Immature natural killer cell (primary cell): ENCODE measurements around the gene GOLT1B. TPM values are rescaled to one million over a fixed set of nuclear protein-coding genes. Genes with fewer than 3 reads are reported as not detected.
A peak's percentile ranks its signal among the peaks of the same experiment; 100 is the strongest.

Experiments
- DNase-seq, 3 donors: peaks; one replicate each; pipeline ENCODE4 v3.0.0; 2022; ENCODE audit warnings: mixed read lengths in 1 of 3
- H3K27ac Mint-ChIP-seq, 6 donors: one replicate each; pipeline ENCODE4 v1.8.0; 2020; ENCODE audit warnings: mixed read lengths in 6 of 6, mild to moderate bottlenecking in 5 of 6, inconsistent platforms in 4 of 6, moderate library complexity in 3 of 6
- H3K27me3 Mint-ChIP-seq, 3 donors: one replicate each; pipeline ENCODE4 v1.8.0; 2020 to 2021; ENCODE audit warnings: low read depth in 3 of 3, mild to moderate bottlenecking in 3 of 3, mixed read lengths in 3 of 3, moderate library complexity in 3 of 3, inconsistent platforms in 1 of 3
- H3K36me3 Mint-ChIP-seq, 3 donors: one replicate each; pipeline ENCODE4 v1.8.0; 2020; ENCODE audit warnings: mixed read lengths in 3 of 3, inconsistent platforms in 2 of 3, mild to moderate bottlenecking in 2 of 3
- H3K4me1 Mint-ChIP-seq, 2 donors: one replicate each; pipeline ENCODE4 v1.8.0; 2020; ENCODE audit warnings: inconsistent platforms in 2 of 2, mild to moderate bottlenecking in 2 of 2, mixed read lengths in 2 of 2, moderate library complexity in 1 of 2
- H3K4me3 Mint-ChIP-seq, 5 donors: one replicate each; pipeline ENCODE4 v1.8.0; 2020; ENCODE audit warnings: mild to moderate bottlenecking in 5 of 5, mixed read lengths in 5 of 5, inconsistent platforms in 3 of 5, moderate library complexity in 3 of 5
- H3K9me3 Mint-ChIP-seq, 6 donors: one replicate each; pipeline ENCODE4 v1.8.0; 2020; ENCODE audit warnings: mild to moderate bottlenecking in 6 of 6, mixed read lengths in 6 of 6, inconsistent platforms in 4 of 6, moderate library complexity in 3 of 6
- polyA plus RNA-seq, 3 donors: library from polyadenylated mRNA; unstranded; fragments of 300-500 nt; fragmentation: Illumina TruSeq; gene quantifications; one replicate each; pipeline ENCODE4 v1.2.3, GENCODE V29; 2021

The GOLT1B gene
- polyA plus RNA-seq, 3 donors from 2014 or later, result 15.9 to 37.7 (median 28.9) TPM

DNA sequence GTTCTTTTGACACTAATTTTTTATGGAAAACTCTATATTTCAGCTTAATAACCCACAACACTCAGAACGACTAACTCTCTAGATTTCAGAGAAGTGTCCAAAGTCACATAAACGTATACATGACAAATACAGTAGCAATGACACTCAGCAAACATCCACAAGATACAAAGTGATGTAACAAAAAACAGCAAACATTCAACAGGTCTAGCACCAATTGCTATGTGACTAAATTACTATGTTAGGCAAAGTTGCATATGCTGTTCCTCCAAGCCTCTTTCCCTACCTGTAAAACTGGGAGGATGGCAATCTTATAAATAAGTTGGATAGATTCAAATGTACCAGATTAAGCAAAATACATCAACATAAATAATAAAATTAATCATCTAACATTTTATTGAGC lies 1.8 kb upstream of the GOLT1B start:
- H3K4me1 Mint-ChIP-seq, result peaks cover 30 to 39% of the 10 kb centered on the region in 2 donors

DNA sequence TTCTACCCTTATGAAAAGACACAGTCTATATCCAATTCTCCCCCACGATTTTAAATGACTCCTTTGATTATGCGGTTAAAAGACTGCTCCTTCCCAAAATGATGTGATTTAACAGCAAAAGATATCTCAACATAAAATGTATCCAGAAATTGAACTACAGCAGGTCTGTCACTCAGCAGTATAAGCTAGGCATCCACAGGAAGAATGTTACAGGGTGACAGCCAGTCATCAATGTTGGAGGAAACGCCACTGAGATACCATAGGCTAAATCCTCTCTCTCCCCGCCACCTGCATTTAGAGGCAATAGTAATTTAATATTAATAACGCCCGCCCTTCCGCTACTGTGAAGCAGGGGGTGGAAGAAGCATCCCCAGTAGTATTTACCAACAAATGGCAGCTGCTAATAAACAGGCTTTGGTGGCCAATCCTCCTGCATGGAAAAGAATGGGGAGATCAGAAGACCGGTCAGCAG lies 767 bp upstream of the GOLT1B start:
- H3K27ac Mint-ChIP-seq, result no peak overlapping the region
- no peak overlapping the region for H3K4me3 Mint-ChIP-seq
- H3K4me1 Mint-ChIP-seq, result peaks cover 30 to 39% of the 10 kb centered on the region in 2 donors
- H3K27me3 Mint-ChIP-seq, result peaks cover 0 to 1% (median 0%) of the 10 kb centered on the region in 3 donors
- H3K36me3 Mint-ChIP-seq, result peaks cover 1 to 14% (median 8%) of the 10 kb centered on the region in 3 donors
- no peak for DNase-seq
- H3K9me3 Mint-ChIP-seq, result no peaks in the 10 kb centered on the region

More for the DNA sequence above, 1.8 kb upstream of the GOLT1B start:
- DNase-seq, result no peak
- Mint-ChIP-seq H3K27me3 (peaks cover 0 to 1% (median 0%) of the 10 kb centered on the region in 3 donors), H3K36me3 (peaks cover 7 to 22% (median 11%) of the 10 kb centered on the region in 3 donors), H3K9me3 (no peaks in the 10 kb centered on the region), H3K4me3 (peak overlapping the region in 1 of 5 donors; percentile 23), H3K27ac (peak overlapping the region in 1 of 6 donors; percentile 34)

DNA sequence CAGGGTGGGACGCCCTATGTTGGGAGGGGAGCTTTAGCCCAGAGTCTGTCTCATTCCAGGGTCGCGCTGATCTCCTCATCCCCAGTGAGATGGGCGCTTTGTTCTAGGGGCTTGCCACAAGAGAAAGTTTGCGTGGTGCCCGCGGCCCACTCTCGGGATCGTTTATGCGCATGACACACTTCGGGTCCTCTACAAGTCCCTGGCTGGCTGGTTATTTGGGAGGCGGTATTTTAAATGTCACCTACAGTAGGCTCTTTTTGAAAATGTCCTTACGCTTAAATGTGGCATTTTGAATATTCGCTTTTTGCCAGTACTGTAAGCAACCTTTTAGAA lies 541 bp downstream of the GOLT1B start:
- DNase-seq, result no peak
- Mint-ChIP-seq H3K36me3 (peaks cover 0 to 8% (median 7%) of the 10 kb centered on the region in 3 donors), H3K27me3 (peaks cover 0 to 1% (median 0%) of the 10 kb centered on the region in 3 donors), H3K4me1 (peaks cover 30 to 44% of the 10 kb centered on the region in 2 donors), H3K9me3 (no peaks in the 10 kb centered on the region), H3K27ac (no peak overlapping the region), H3K4me3 (no peak overlapping the region)

DNA sequence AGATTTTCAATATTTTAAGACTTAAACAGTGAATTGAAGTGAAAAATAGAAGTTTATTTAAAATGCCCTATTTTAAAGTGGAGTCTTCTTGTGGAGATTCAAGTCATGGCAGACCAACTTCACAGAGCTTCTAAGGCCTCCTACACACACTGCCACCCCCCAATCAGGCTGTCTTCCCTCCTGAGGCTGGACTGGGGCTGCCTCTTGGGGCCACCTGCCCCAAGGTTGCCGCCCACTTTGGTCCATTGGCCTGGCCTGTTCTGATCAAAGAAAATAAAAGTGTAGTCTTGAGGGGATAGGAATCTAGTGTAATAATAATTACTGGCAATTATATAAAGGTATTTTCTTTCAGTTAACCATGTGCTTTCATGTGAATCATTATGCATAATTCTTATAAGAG lies 1.3 kb downstream of the GOLT1B start:
- Mint-ChIP-seq H3K27ac (peak overlapping the region in 1 of 6 donors; percentile 42), H3K4me3 (no peak overlapping the region), H3K4me1 (peaks cover 30 to 44% of the 10 kb centered on the region in 2 donors), H3K36me3 (peaks cover 1 to 4% (median 1%) of the 10 kb centered on the region in 3 donors), H3K9me3 (no peaks in the 10 kb centered on the region), H3K27me3 (peaks cover 0 to 1% (median 0%) of the 10 kb centered on the region in 3 donors)
- DNase-seq, result no peak

DNA sequence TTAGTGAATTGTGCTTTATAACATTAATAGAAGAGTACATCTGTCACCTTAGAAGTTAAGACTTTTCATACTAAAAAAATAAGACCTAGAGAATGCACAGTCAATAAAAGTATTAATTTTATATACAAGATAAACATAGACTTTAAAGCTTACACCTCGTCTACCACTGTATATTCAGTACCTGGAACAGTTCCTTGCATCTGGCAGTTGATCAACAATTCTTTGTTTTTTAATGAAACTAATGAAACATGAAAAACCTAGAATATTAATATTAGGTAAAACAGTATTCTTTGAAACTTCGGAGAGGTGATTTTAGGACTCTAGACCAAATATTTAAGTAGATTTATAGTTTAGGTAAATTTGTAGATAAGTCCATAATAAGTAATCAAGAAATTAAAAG lies 4.3 kb downstream of the GOLT1B start:
- Mint-ChIP-seq H3K4me1 (peaks cover 37 to 71% of the 10 kb centered on the region in 2 donors), H3K27me3 (peaks cover 0 to 1% (median 0%) of the 10 kb centered on the region in 3 donors), H3K9me3 (no peaks in the 10 kb centered on the region), H3K36me3 (peaks cover 10 to 20% (median 16%) of the 10 kb centered on the region in 3 donors), H3K4me3 (no peak overlapping the region), H3K27ac (no peak overlapping the region)
- DNase-seq, result no peak

DNA sequence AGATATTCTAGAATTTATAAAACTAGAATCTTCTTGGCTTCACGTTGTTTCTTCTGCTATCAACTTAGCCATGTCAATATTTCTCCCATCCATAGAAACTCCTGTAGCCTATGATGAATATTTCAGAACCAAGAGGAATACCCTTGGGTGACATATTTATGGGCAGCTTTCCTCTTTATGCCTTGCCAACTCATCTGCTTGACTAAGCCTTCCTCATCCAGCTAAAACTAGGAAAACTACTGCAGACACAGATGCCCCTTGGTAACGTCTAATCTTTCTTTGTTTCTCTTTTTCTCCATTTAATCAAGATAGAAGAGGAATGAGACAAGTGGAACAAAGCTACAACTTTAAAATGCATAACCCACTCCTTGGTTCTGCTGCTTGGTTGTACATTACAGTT lies 6.3 kb downstream of the GOLT1B start:
- H3K27ac Mint-ChIP-seq, result no peak overlapping the region
- no peak overlapping the region for H3K4me3 Mint-ChIP-seq
- no peak for DNase-seq
- peaks cover 14 to 24% (median 20%) of the 10 kb centered on the region in 3 donors for H3K36me3 Mint-ChIP-seq
- H3K27me3 Mint-ChIP-seq, result peaks cover 0 to 2% (median 0%) of the 10 kb centered on the region in 3 donors
- peaks cover 28 to 63% of the 10 kb centered on the region in 2 donors for H3K4me1 Mint-ChIP-seq
- H3K9me3 Mint-ChIP-seq, result no peaks in the 10 kb centered on the region

DNA sequence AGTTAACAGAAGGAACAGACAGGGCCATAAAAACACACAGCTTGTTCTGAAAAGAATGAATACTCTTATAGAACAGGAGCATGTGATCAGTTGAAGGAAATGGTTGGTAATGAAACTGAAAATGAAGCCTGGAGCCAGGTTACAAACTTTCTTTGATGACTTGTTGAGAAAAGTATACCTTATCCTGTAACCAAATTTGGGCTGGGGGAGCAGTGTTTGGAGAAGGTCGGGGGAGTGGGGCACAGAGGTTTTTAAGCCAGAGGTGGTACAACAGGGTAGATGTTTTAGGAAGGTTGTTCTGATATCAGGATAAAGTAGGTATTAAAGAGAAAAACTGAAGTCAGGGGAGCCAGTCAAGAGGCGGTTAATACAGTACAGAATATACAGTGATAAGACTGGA lies 8.2 kb downstream of the GOLT1B start:
- H3K9me3 Mint-ChIP-seq, result no peaks in the 10 kb centered on the region
- H3K27ac Mint-ChIP-seq, result peak overlapping the region; percentile 78 to 88 (median 82)
- H3K4me3 Mint-ChIP-seq, result peak overlapping the region; percentile 25 to 66 (median 31)
- DNase-seq, result peak in 2 of 3 donors; percentile 15 to 16
- H3K27me3 Mint-ChIP-seq, result peaks cover 0 to 2% (median 0%) of the 10 kb centered on the region in 3 donors
- H3K4me1 Mint-ChIP-seq, result peaks cover 13 to 44% of the 10 kb centered on the region in 2 donors
- H3K36me3 Mint-ChIP-seq, result peaks cover 14 to 28% (median 23%) of the 10 kb centered on the region in 3 donors

DNA sequence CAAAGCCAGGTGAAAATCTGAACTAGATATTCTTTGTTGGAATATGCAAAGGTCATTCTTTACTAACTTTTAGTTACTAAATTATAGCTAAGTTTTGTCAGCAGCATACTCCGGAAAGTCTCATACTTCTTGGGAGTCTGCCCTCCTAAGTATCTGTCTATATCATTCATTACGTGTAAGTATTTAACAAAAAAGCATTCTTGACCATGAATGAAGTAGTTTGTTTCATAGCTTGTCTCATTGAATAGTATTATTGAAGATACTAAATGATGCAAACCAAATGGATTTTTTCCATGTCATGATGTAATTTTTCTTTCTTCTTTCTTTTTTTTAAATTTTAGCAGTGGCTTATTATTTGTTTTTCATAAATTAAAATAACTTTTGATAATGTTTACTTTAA lies 14.7 kb downstream of the GOLT1B start:
- H3K4me3 Mint-ChIP-seq, result no peak overlapping the region
- DNase-seq, result no peak
- no peaks in the 10 kb centered on the region for H3K4me1 Mint-ChIP-seq
- H3K36me3 Mint-ChIP-seq, result peaks cover 7 to 25% (median 7%) of the 10 kb centered on the region in 3 donors
- H3K27ac Mint-ChIP-seq, result no peak overlapping the region
- peaks cover 0 to 2% (median 0%) of the 10 kb centered on the region in 3 donors for H3K27me3 Mint-ChIP-seq
- H3K9me3 Mint-ChIP-seq, result no peaks in the 10 kb centered on the region

DNA sequence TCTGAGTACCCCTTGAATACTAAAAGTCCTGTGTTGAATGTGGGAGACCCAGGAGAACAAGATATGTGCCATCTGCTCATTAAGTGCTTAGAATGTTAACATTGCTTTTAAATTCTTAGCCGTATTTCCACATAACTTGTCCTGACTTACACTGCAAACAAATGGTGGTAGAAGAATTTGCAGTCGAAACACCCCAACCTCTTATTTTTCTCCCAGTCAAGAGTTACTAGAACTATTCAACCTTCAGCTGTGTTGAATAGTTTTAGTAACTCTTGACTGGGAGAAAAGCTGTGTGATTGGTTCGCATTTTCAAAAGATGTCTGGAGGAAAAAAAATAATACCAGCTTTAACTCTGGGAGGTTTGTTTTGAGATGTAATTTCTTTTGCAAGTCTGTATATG lies 16.9 kb downstream of the GOLT1B start:
- H3K9me3 Mint-ChIP-seq, result no peaks in the 10 kb centered on the region
- DNase-seq, result no peak
- no peak overlapping the region for H3K4me3 Mint-ChIP-seq

DNA sequence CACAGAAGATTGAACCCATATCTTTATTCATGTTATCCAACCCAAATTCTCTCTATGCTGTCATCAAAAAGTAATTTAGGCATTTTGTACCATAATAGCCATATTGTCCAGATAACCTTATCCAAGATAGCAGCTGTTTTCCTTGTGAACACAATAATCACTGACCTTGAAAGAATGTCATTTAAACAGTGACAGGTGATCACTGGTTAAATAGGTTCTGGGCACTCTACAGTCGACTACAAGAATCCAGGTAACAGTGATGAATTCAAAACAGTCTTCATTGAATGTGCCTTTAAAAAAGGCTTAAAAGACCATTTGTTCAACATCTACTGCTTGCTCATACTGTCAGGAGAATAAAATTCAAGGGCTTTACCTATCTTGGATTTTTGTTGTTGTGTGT lies 20.0 kb downstream of the GOLT1B start:
- Mint-ChIP-seq H3K27ac (no peak overlapping the region), H3K4me1 (no peaks in the 10 kb centered on the region)

More for the DNA sequence above, 16.9 kb downstream of the GOLT1B start:
- no peaks in the 10 kb centered on the region for H3K4me1 Mint-ChIP-seq
- H3K27ac Mint-ChIP-seq, result no peak overlapping the region
- peaks cover 3 to 18% (median 4%) of the 10 kb centered on the region in 3 donors for H3K36me3 Mint-ChIP-seq
- H3K27me3 Mint-ChIP-seq, result peaks cover 0 to under 1% (median 0%) of the 10 kb centered on the region in 3 donors

DNA sequence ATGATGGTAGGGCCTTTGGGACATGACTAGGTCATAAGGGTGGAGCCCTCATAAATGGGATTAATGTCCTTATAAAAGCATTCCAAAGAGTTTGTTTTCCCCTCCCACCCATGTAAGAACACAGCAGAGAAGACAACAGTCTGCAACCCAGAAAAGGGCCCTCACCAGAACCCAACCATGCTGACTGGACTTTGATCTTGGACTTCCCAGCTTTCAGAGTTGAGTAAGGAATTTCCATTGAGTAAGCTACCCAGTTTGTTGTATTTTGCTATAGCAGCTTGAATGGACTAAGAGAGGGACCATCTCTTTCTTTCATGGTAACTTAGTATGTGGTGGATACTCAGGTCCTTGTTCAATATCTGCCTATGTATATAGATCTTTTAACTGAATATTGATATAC lies 21.6 kb downstream of the GOLT1B start:
- no peak for DNase-seq
- Mint-ChIP-seq H3K9me3 (peaks cover 0 to 2% (median 0%) of the 10 kb centered on the region in 6 donors), H3K4me1 (peaks cover 3 to 8% of the 10 kb centered on the region in 2 donors), H3K27ac (no peak overlapping the region), H3K4me3 (no peak overlapping the region), H3K36me3 (peaks cover 0 to 12% (median 0%) of the 10 kb centered on the region in 3 donors), H3K27me3 (peaks cover 1 to 19% (median 6%) of the 10 kb centered on the region in 3 donors)

More for the DNA sequence above, 20.0 kb downstream of the GOLT1B start:
- peaks cover 0 to 15% (median 4%) of the 10 kb centered on the region in 3 donors for H3K36me3 Mint-ChIP-seq
- peaks cover 0 to 2% (median 0%) of the 10 kb centered on the region in 6 donors for H3K9me3 Mint-ChIP-seq
- H3K4me3 Mint-ChIP-seq, result no peak overlapping the region
- DNase-seq, result no peak
- peaks cover 1 to 14% (median 5%) of the 10 kb centered on the region in 3 donors for H3K27me3 Mint-ChIP-seq

DNA sequence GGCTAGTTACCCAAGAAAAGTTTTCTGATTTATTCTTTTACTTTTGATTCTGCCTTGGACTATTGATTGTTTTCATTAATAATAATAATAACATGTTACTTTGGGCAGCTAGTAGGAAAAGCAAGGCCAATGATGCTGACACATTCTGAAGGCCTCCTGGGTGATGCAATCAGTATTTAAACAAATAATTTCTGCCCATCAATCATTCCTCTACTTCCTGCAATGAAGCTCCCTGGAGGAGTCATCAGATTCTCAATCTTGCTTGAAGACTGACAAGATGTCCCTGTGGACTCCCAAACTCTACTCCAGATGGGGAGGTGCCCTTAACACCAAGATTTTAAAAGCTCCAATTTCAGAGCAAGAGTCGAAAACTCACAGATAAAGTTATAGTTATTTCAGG lies 24.5 kb downstream of the GOLT1B start, which contains the start of gene SPX:
SPX (plus strand) TSS at position 244 of the 400 bp plus-strand sequence. CDS start 177 bp downstream, outside the sequence.
- no peak for DNase-seq
- H3K36me3 Mint-ChIP-seq, result peaks cover 0 to 5% (median 0%) of the 10 kb centered on the region in 3 donors
- H3K27me3 Mint-ChIP-seq, result peaks cover 6 to 31% (median 9%) of the 10 kb centered on the region in 3 donors
- H3K4me3 Mint-ChIP-seq, result peak within 1 kb of the TSS; percentile 12 to 76 (median 57)
- H3K4me1 Mint-ChIP-seq, result peaks cover 4 to 15% of the 10 kb centered on the region in 2 donors
- peaks cover 0 to 2% (median 0%) of the 10 kb centered on the region in 6 donors for H3K9me3 Mint-ChIP-seq
- no peak within 1 kb of the TSS for H3K27ac Mint-ChIP-seq

DNA sequence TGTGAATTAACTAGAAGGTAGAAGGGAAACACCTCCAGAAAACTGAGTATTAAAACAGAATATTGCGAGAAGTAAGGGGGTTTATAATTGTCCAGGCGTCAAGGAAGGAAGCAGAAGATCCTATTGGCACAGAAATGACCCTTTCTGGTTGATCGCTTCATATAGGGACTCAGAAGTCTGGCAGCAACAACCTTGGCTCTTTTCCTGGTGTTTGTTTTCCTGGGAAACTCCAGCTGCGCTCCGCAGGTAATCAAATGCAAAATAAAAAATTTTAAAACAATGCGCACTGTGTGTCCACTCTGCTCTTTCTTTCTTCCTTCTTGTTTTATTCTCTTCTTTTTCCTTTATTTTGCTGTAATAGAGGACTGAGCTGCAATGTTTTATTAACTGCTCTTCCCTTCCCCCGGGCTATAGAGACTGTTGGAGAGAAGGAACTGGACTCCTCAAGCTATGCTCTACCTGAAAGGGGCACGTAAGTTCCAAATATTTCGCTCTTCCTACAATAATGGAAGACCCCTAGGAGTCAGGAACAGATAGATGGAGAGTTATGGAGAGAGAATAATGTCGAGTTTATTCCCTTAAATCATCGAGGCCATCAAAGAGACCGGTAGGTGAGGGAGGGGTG lies 25.2 kb downstream of the GOLT1B start:
- Mint-ChIP-seq H3K27ac (no peak overlapping the region), H3K27me3 (peaks cover 6 to 31% (median 9%) of the 10 kb centered on the region in 3 donors), H3K4me3 (peak overlapping the region; percentile 12 to 76 (median 57)), H3K4me1 (peaks cover 4 to 15% of the 10 kb centered on the region in 2 donors), H3K36me3 (peaks cover 0 to 5% (median 0%) of the 10 kb centered on the region in 3 donors), H3K9me3 (peaks cover 0 to 2% (median 0%) of the 10 kb centered on the region in 6 donors)
- no peak for DNase-seq
